K562 (cell line): ENCODE measurements around the gene CNDP2. TPM values are rescaled to one million over a fixed set of nuclear protein-coding genes. Genes with fewer than 3 reads are reported as not detected.

Experiments used
- ATAC-seq: fragments of 200-7000 bp; cut with Tn5 transposase; 3 replicates; pipeline ENCODE4 v1.9.1; 2020; ENCODE audit warnings: moderate library complexity
- BruUV-seq: library from RNA; stranded (reverse); fragments of 400-500 nt; replicated peaks from 2 replicates; lab custom pipeline; 2021; lab: Mats Ljungman, UMichigan
- CTCF ChIA-PET: fragments of 300-600 bp; formaldehyde crosslinking; extraction: SDS; loops from one replicate; lab custom pipeline; 2021; ENCODE audit warnings: low intra/inter-chr PET ratio; lab: Yijun Ruan, JAX
- POLR2A ChIA-PET: fragments of 300-600, 350-650 bp; sonication (Branson Sonifier 250); formaldehyde crosslinking; extraction: SDS; loops from one replicate; lab custom pipeline; 2021; ENCODE audit warnings: antibody characterized with exemption, inconsistent platforms; lab: Yijun Ruan, JAX
- DNase-seq, 4 experiments: peaks; one replicate each; pipeline versions ENCODE4 v3.0.0 to v3.0.0-alpha.2; 2011 to 2018; ENCODE audit warnings: low spot score in 3 of 4, mixed read lengths in 3 of 4; ENCODE audit errors: extremely low read depth in 1 of 4
- FAIRE-seq: peaks from 2 replicates; lab custom pipeline; 2011; peaks lifted over from hg19 to GRCh38; lab: Jason Lieb, UNC
- H2AFZ ChIP-seq: 2 replicates; pipeline ENCODE4 v1.6.0; 2011; ENCODE audit warnings: low read depth, low read length, control low read depth, inconsistent platforms
- H3K27ac ChIP-seq: fragments of 200-600 bp; 3 replicates; pipeline ENCODE4 v1.8.0; 2011; ENCODE audit warnings: low read depth, mild to moderate bottlenecking, control low read depth, inconsistent platforms, low read length, moderate library complexity, mixed read lengths; ENCODE audit errors: extremely low read depth
- H3K27me3 ChIP-seq, 2 experiments: fragments of 300-600 bp in 1 of 2; 2 replicates in 1 of 2; 3 replicates in 1 of 2; pipeline versions ENCODE4 v1.6.0 to v1.8.0; 2011; ENCODE audit warnings: inconsistent platforms in 2 of 2, low read length in 2 of 2, mild to moderate bottlenecking in 1 of 2, mixed read lengths in 1 of 2, moderate library complexity in 1 of 2; ENCODE audit not compliant: control insufficient read depth in 2 of 2, insufficient read depth in 2 of 2
- H3K36me3 ChIP-seq: fragments of 300-600 bp; 3 replicates; pipeline ENCODE4 v1.8.0; 2011; ENCODE audit warnings: mild to moderate bottlenecking, low read length, inconsistent platforms; ENCODE audit not compliant: control insufficient read depth, insufficient read depth
- H3K4me1 ChIP-seq, 2 experiments: fragments of 200-600 bp in 1 of 2; replicated peaks in 1 of 2; 2 replicates in 1 of 2; 3 replicates in 1 of 2; pipeline versions ENCODE4 v1.5.1 to v1.8.0; 2011; ENCODE audit warnings: inconsistent platforms in 2 of 2, low read length in 2 of 2, mild to moderate bottlenecking in 1 of 2, mixed read lengths in 1 of 2, moderate library complexity in 1 of 2; ENCODE audit not compliant: control insufficient read depth in 2 of 2, insufficient read depth in 2 of 2
- H3K4me2 ChIP-seq: 2 replicates; pipeline ENCODE4 v1.6.1; 2011; ENCODE audit warnings: low read length, control low read depth, inconsistent platforms, mixed read lengths; ENCODE audit not compliant: insufficient read depth
- H3K4me3 ChIP-seq: fragments of 200-600 bp; sonication (generic), shearing (Covaris generic); 2 replicates; pipeline ENCODE4 v1.5.1; 2016; ENCODE audit warnings: control low read depth, inconsistent platforms
- H3K79me2 ChIP-seq: fragments of 200-600 bp; 3 replicates; pipeline ENCODE4 v1.8.0; 2011; ENCODE audit warnings: low read length, inconsistent platforms; ENCODE audit not compliant: control insufficient read depth, insufficient read depth
- H3K9ac ChIP-seq, 2 experiments: 2 replicates each; pipeline versions ENCODE4 v1.6.0 to v1.6.1; 2011; ENCODE audit warnings: low read depth in 2 of 2, low read length in 2 of 2, control low read depth in 1 of 2, inconsistent platforms in 1 of 2, mild to moderate bottlenecking in 1 of 2, mixed read lengths in 1 of 2; ENCODE audit not compliant: insufficient read depth in 1 of 2
- H3K9me1 ChIP-seq: one replicate; pipeline ENCODE4 v1.6.0; 2011; ENCODE audit warnings: inconsistent platforms, mild to moderate bottlenecking, low read length, moderate library complexity; ENCODE audit not compliant: control insufficient read depth, insufficient read depth
- H3K9me3 ChIP-seq: replicated peaks from 2 replicates; pipeline ENCODE4 v1.5.1; 2011; ENCODE audit warnings: low read depth, low read length, inconsistent platforms; ENCODE audit not compliant: control insufficient read depth, insufficient read depth
- H4K20me1 ChIP-seq: replicated peaks from 2 replicates; pipeline ENCODE4 v1.6.1; 2011; ENCODE audit warnings: low read length, inconsistent platforms, mixed read lengths; ENCODE audit not compliant: control insufficient read depth, insufficient read depth
- ARID3A ChIP-seq: IDR thresholded peaks from 2 replicates; pipeline ENCODE4 v1.6.1; 2012; ENCODE audit warnings: low read depth, low read length, improper control_type of control experiment, borderline replicate concordance
- CEBPZ ChIP-seq: fragments of 150-350 bp; IDR thresholded peaks from 2 replicates; pipeline ENCODE4 v1.6.1; 2014; ENCODE audit warnings: low read depth, mild to moderate bottlenecking, low read length, borderline replicate concordance
- GATAD2B ChIP-seq: fragments of 450-650 bp; IDR thresholded peaks from 2 replicates; pipeline ENCODE4 v1.6.1; 2017; ENCODE audit warnings: mild to moderate bottlenecking, borderline replicate concordance
- HNRNPH1 ChIP-seq: fragments of 200-400 bp; formaldehyde crosslinking; optimal IDR thresholded peaks from 2 replicates; pipeline ENCODE3; 2017; ENCODE audit warnings: low read depth, mild to moderate bottlenecking, low read length, moderate library complexity
- HNRNPL ChIP-seq: fragments of 200-400 bp; formaldehyde crosslinking; IDR thresholded peaks from 2 replicates; pipeline ENCODE4 v1.6.1; 2017; ENCODE audit warnings: low read depth, mild to moderate bottlenecking, low read length
- LARP7 ChIP-seq: fragments of 450-650 bp; IDR thresholded peaks from 2 replicates; pipeline ENCODE4 v1.6.1; 2016
- NCOA4 ChIP-seq: fragments of 450-650 bp; IDR thresholded peaks from 2 replicates; pipeline ENCODE4 v1.6.1; 2018; ENCODE audit warnings: mild to moderate bottlenecking; ENCODE audit not compliant: partially characterized antibody
- NFE2 ChIP-seq: IDR thresholded peaks from 2 replicates; pipeline ENCODE4 v1.6.1; 2014; ENCODE audit warnings: antibody characterized with exemption, low read depth
- POLR2AphosphoS2 ChIP-seq: IDR thresholded peaks from 2 replicates; pipeline ENCODE4 v1.6.1; 2012; ENCODE audit warnings: low read length, improper control_type of control experiment
- SETDB1 ChIP-seq: IDR thresholded peaks from one replicate; pipeline ENCODE4 v1.6.1; 2012; ENCODE audit warnings: low read length, control low read depth, inconsistent platforms
- WHSC1 ChIP-seq: IDR thresholded peaks from one replicate; pipeline ENCODE4 v1.6.1; 2012; ENCODE audit warnings: low read length, control low read depth, inconsistent platforms
- XRCC3 ChIP-seq: fragments of 450-650 bp; IDR thresholded peaks from 2 replicates; pipeline ENCODE4 v1.6.1; 2017; ENCODE audit warnings: mild to moderate bottlenecking, moderate library complexity
- ZNF780A ChIP-seq: fragments of 250-450 bp; sonication (Bioruptor Pico); IDR thresholded peaks from 2 replicates; pipeline ENCODE4 v1.5.0; 2021; ENCODE audit warnings: mild to moderate bottlenecking
- ZNF830 ChIP-seq: fragments of 250-450 bp; sonication (Bioruptor Pico); IDR thresholded peaks from 2 replicates; pipeline ENCODE4 v1.5.0; 2021; ENCODE audit warnings: mild to moderate bottlenecking
- WGBS: fragments of 100-300 bp; shearing (Covaris generic); methylation state at CpG from one replicate; pipeline ENCODE4 v1.1.6; 2016; ENCODE audit warnings: low coverage, mixed read lengths; ENCODE audit not compliant: insufficient coverage; ENCODE audit errors: missing lambda C conversion rate; 5-methylcytosine and 5-hydroxymethylcytosine counted together
- in situ Hi-C: fragments of 300-500 bp; cut with MboI; formaldehyde crosslinking; loops from 4 replicates; pipeline ENCODE4 v1.15.0; 2018; ENCODE audit warnings: inconsistent platforms, mixed read lengths
- intact Hi-C: fragments of 100-400 bp; cut with micrococcal nuclease; formaldehyde crosslinking; loops from 2 replicates; pipeline ENCODE4 v1.14.2; 2022
- polyA plus RNA-seq, 8 experiments: library from polyadenylated mRNA; depleted of rRNA in 4 of 8; stranded (reverse) in 5 of 8; unstranded in 3 of 8; fragments of >200 nt; fragmentation: Nextera tagmentation in 2 of 8; fragmentation: Illumina TruSeq in 1 of 8; extraction: Ambion mirVana in 2 of 8; extraction: Trizol in 1 of 8; gene quantifications; 2 replicates each; pipeline versions ENCODE4 v1.2.1 to v1.2.3, GENCODE V29; 2011 to 2014; ENCODE audit warnings: inconsistent platforms in 1 of 8, missing spikeins in 1 of 8
- total RNA-seq, 7 experiments: library from RNA; depleted of rRNA in 6 of 7; stranded (reverse); fragments of >200 nt in 6 of 7; fragmentation: Illumina TruSeq in 2 of 7; extraction: Trizol in 2 of 7; gene quantifications; 2 replicates each; pipeline versions ENCODE4 v1.2.1 to v1.2.3, GENCODE V29; 2011 to 2021; ENCODE audit warnings: low replicate concordance in 1 of 7
- TF ChIP-seq, protein P1 (sequence below): fragments of 450-650 bp; formaldehyde crosslinking; IDR thresholded peaks from 2 replicates; pipeline ENCODE4 v1.4.0; 2020; ENCODE audit warnings: mild to moderate bottlenecking

Gene CNDP2
- total and polyA plus RNA-seq, 9 of the 15 experiments (the other 6 are each of a cell fraction or from before 2014, with no cell fraction given) = 34.1 to 128 (median 53.8) TPM

GRCh38 chr18:74507097-74507881 is 11.1 kb downstream of the CNDP2 start (continued):
- TF ChIP-seq SETDB1 = no peak
- TF ChIP-seq POLR2AphosphoS2 = no peak
- no peak for TF ChIP-seq HNRNPL
- TF ChIP-seq ARID3A = no peak
- no peak for TF ChIP-seq NCOA4
- TF ChIP-seq, all 486 proteins: peak for 0

GRCh38 chr18:74507927-74508326 is 11.8 kb downstream of the CNDP2 start:
- no peak for DNase-seq
- H3K79me2 ChIP-seq = no peaks in the 10 kb centered on the region
- H4K20me1 ChIP-seq = 0 out of 2 replicates have a peak, but pooled peaks cover 4% of the 10 kb centered on the region
- no peaks in the 10 kb centered on the region for H3K27me3 ChIP-seq
- no peak; the same call in 2 of the 3 replicates for ATAC-seq
- no TSS peak for BruUV-seq
- POLR2A ChIA-PET = interaction anchor here (1.0 kb wide), 1 partner anchor 10 kb away, joined by 3 read pairs; no protein-coding TSS in a partner anchor
- no peaks in the 10 kb centered on the region for H3K9me1 ChIP-seq
- no peak overlapping the region for H3K4me3 ChIP-seq
- no peak overlapping the region for H3K27ac ChIP-seq
- H3K9ac ChIP-seq = no peak overlapping the region
- H3K36me3 ChIP-seq = peaks cover 86% of the 10 kb centered on the region; the same call in 2 of the 3 replicates
- H3K9me3 ChIP-seq = no peaks in the 10 kb centered on the region
- CTCF ChIA-PET = no interaction called here
- no peak for FAIRE-seq
- no peak for TF ChIP-seq CEBPZ
- TF ChIP-seq LARP7 = no peak
- TF ChIP-seq ZNF830 = no peak
- TF ChIP-seq, protein P1, sequence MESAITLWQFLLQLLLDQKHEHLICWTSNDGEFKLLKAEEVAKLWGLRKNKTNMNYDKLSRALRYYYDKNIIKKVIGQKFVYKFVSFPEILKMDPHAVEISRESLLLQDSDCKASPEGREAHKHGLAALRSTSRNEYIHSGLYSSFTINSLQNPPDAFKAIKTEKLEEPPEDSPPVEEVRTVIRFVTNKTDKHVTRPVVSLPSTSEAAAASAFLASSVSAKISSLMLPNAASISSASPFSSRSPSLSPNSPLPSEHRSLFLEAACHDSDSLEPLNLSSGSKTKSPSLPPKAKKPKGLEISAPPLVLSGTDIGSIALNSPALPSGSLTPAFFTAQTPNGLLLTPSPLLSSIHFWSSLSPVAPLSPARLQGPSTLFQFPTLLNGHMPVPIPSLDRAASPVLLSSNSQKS (CRISPR knock-in tag) = no peak
- TF ChIP-seq ZNF780A (CRISPR knock-in tag) = no peak
- TF ChIP-seq WHSC1 = no peak
- no peak for TF ChIP-seq XRCC3
- no peak for TF ChIP-seq NFE2
- TF ChIP-seq HNRNPH1 = no peak
- no peak for TF ChIP-seq GATAD2B
- intact Hi-C loops (no loop called here), in situ Hi-C loops (no loop called here)
- peaks cover 8 to 16% of the 10 kb centered on the region in 2 experiments; a peak in 4 of 5 replicates for H3K4me1 ChIP-seq
- WGBS = 75% methylated on average over 7 of the region's 14 CpGs
- H2AFZ ChIP-seq = no peak overlapping the region
- H3K4me2 ChIP-seq = no peak overlapping the region
